AG08395 (cell line): ENCODE measurements around the gene SYTL2.
A peak's percentile ranks its signal among the peaks of the same experiment; 100 is the strongest.

ENCODE experiments used
- DNase-seq: peaks from one replicate; pipeline ENCODE4 v3.0.0; 2012; ENCODE audit warnings: mixed read lengths, low spot score

Gene SYTL2

GRCh38 chr11:85725510-85726258 lies 85.3 kb downstream of the SYTL2 start:
- DNase-seq: peak; percentile 77

- DNase-seq: no peak
Observed at GRCh38 chr11:85724748-85725465, 86.0 kb downstream of the SYTL2 start.

DNA sequence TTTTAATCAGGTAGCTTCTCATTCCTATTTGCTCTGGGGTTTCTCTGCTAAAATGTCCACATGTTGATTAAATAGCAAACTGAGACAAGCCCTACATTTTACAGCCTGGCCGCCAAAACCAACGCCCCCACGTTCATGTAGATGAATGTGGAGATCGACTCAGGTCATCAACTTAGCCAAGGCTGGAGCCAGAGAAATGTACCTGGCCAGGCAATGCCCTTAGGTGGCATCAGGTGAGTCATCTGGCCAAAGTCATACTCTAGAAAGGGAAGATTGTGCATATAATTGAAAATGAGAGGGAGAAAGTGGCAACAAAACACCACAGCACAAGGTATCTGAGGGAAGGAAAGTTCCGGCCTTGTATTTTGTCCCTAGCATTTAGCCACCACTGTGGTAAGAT lies 87.9 kb downstream of the SYTL2 start:
- DNase-seq: no peak

- no peak for DNase-seq
Observed at GRCh38 chr11:85721191-85721590, 89.8 kb downstream of the SYTL2 start.

GRCh38 chr11:85718991-85719807 lies 91.7 kb downstream of the SYTL2 start:
- DNase-seq: peak; percentile 97

- no peak for DNase-seq
Observed at GRCh38 chr11:85718126-85718943, 92.6 kb downstream of the SYTL2 start.

- no peak for DNase-seq
Observed at GRCh38 chr11:85717429-85717828, 93.5 kb downstream of the SYTL2 start.

DNA sequence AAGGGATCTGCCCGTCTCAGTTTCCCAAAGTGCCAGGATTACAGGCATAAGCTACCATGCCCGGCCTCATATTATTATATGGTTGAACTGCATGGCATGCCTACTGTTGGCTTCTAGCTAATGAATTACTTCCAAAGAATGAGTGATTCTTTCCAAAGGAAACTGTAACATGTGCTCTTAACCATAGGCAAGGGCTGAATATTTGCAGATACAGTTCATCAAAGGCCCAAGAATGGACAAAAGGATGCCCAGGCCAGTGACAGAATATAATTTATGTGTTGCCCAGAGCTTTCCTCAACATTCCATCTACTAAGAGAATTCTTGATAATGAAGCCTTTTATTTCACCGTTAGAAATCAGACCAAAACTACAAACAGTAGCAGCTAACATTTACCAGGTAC lies 98.0 kb downstream of the SYTL2 start:
- peak; percentile 4 for DNase-seq

GRCh38 chr11:85710917-85711316 lies 100.0 kb downstream of the SYTL2 start:
- DNase-seq: no peak

DNA sequence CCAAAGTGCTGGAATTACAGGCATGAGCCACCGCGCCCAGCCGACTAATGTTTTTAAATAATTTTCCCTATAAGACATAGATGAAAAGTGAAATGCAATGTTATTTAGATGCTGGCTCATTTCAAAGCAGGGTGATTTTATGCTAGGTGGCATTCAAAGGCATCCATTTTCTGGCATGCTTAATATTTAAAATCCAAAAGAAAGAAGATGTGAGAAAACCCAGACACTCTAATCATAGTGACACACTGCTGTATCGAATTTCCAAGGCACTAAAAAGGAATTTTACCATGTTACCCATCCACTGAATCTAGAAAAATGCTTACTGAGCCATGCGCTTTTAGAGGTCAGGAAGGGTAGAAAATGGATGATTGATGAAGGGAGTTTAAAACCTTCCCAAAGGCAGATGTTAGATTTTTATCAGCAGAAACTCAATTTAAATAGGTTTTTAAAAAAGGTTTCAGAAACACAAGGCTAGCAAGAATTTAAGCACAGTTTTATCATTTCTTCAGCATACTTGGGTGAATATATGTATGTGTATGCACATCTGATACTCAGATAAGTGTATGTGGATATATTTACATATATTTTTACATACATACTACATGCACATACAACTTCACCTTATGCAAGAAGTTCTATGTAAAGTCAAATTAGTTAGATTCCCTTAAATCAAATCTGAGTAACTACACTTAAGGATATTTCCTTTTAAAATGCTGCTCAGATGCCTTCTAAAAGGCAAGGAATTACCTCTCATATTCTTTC lies 100.8 kb downstream of the SYTL2 start:
- DNase-seq: no peak

- DNase-seq: peak; percentile 40
Observed at GRCh38 chr11:85705800-85706199, 105.1 kb downstream of the SYTL2 start.

- DNase-seq: no peak
Observed at GRCh38 chr11:85704967-85705366, 106.0 kb downstream of the SYTL2 start.

DNA sequence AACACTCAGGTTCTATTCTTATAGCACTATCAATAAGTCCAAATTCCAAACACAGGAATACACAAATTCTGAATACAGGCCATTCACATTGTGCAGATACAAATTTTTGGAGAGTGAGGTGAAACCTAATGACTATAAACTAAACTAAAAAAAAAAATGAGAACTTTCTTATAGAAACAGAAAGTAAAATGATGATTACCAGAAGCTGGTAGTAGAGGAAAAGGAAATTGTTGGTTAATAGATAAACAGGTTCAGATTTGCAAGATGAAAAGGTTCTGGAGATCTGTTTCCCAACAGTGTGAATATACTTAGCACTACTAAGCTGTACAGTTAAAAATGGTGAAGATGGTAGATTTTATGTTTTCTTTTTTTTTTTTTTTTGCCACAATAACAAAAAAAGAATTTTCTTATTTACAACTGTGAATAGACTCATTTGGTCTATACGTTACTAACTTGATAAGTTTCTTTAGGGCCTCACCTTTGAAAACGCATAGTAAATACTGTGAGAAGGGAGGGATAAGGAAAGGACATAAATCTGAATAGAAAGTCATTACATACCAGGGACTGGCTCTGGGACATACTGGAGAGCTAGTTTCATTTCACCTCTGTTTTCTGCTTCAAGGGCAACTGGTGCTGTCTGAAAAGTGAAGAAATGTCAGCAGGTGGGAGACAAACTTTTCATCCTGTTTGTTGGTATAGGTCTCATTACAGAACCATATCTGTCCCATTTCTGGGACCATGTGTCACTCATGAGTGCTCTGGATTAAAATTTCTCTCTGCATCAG lies 110.8 kb downstream of the SYTL2 start:
- no peak for DNase-seq

GRCh38 chr11:85698195-85698594 lies 112.7 kb downstream of the SYTL2 start:
- DNase-seq: no peak

GRCh38 chr11:85697747-85698146 lies 113.2 kb downstream of the SYTL2 start:
- no peak for DNase-seq

GRCh38 chr11:85695546-85695945 lies 115.4 kb downstream of the SYTL2 start:
- DNase-seq: no peak

DNA sequence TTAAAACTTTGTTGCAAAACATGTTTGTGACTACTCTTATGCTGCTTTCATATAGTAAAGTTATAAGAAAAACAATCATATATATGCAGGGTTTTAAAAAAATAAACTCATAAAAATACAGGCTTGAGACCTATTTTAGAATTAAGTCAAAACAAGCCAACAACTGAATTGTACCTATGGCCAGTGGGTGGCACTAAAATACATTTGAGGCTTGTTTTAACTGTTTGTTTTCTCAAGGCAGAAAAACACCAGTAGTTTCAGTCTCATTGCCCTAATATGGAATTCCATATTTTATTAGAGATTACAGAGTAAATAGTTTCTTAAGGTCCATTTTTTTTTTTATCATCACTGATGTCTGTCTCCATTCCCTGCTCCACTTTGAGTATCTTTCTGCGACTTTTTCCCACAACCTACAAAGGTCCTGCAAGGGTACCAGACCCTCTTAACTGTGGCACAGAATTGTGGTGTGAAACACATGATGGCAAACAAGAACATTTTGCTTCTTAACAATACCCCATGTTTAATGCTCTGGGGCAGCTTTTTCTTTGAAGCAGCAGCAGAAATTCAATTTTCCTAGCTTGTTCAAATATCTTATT lies 116.5 kb downstream of the SYTL2 start:
- DNase-seq: peak; percentile 48

DNA sequence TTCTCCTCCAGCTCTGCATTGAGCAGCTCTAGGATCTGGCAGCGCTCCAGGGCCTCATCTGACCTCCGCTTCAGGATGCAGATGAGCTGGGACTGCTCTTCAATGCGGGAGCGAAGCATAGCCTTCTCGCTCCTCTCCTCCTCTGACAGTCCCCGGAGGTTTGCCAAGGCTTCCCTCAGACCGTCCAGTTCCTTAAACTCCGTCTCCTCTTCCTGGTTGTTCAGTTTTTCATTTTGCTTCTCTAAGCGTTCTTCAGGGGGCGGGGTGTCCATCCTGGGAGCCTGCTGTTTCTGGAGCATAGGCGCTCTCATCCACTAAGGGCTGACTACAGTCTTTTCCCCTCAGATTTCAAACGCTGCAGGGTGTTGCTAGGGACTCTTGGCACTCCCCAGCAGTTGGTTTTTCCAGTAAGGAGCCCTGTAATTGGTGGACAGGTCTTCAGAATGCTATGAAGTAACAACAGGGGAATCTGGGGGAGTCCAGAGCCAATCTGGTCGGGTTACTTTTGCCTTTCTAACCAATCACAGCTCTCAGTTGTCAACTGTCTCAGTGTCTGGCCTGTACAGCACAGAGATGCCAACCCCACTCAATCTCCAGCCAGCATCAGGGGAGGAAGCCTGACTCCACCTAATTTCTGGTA lies 125.0 kb downstream of the SYTL2 start, which contains the start of gene CCDC89:
TSS of gene CCDC89 (minus strand) at position 376 of the 640 bp plus-strand sequence. CDS start at position 311, 65 bp downstream.
- peak; percentile 99 for DNase-seq
